Ishikawa (cell line): ENCODE data around the gene SLC17A9.

Source experiments
- CEBPB ChIP-seq: IDR thresholded peaks from 2 replicates; pipeline ENCODE4 v1.6.1; 2012
- CREB1 ChIP-seq: IDR thresholded peaks from 2 replicates; pipeline ENCODE4 v1.6.1; 2012; ENCODE audit warnings: low read depth
- EP300 ChIP-seq: IDR thresholded peaks from 2 replicates; pipeline ENCODE4 v1.6.1; 2012; ENCODE audit warnings: borderline replicate concordance
- FOXM1 ChIP-seq: IDR thresholded peaks from 2 replicates; pipeline ENCODE4 v1.6.1; 2012; ENCODE audit warnings: low read depth, borderline replicate concordance
- MAX ChIP-seq: IDR thresholded peaks from 2 replicates; pipeline ENCODE4 v1.6.1; 2012
- NFIC ChIP-seq: IDR thresholded peaks from 2 replicates; pipeline ENCODE4 v1.6.1; 2012
- RAD21 ChIP-seq: IDR thresholded peaks from 2 replicates; pipeline ENCODE4 v1.6.1; 2012; ENCODE audit warnings: low read depth
- TAF1 ChIP-seq: IDR thresholded peaks from 2 replicates; pipeline ENCODE4 v1.6.1; 2012; ENCODE audit warnings: low read depth, mild to moderate bottlenecking
- TCF12 ChIP-seq: IDR thresholded peaks from 2 replicates; pipeline ENCODE4 v1.6.1; 2012; ENCODE audit warnings: low read depth
- TEAD4 ChIP-seq: IDR thresholded peaks from 2 replicates; pipeline ENCODE4 v1.6.1; 2012
- YY1 ChIP-seq: IDR thresholded peaks from 2 replicates; pipeline ENCODE4 v1.6.1; 2012; ENCODE audit warnings: low read depth
- ZBTB7A ChIP-seq: IDR thresholded peaks from 2 replicates; pipeline ENCODE4 v1.6.1; 2012; ENCODE audit warnings: low read depth
- TF ChIP-seq, protein P1 (sequence below): IDR thresholded peaks from 2 replicates; pipeline ENCODE4 v1.6.1; 2012; ENCODE audit warnings: low read depth, mild to moderate bottlenecking

GRCh38 chr20:62994869-62995281, 42.4 kb downstream of the SLC17A9 start:
- TF ChIP-seq RAD21, result no peak
- TF ChIP-seq, protein P1, sequence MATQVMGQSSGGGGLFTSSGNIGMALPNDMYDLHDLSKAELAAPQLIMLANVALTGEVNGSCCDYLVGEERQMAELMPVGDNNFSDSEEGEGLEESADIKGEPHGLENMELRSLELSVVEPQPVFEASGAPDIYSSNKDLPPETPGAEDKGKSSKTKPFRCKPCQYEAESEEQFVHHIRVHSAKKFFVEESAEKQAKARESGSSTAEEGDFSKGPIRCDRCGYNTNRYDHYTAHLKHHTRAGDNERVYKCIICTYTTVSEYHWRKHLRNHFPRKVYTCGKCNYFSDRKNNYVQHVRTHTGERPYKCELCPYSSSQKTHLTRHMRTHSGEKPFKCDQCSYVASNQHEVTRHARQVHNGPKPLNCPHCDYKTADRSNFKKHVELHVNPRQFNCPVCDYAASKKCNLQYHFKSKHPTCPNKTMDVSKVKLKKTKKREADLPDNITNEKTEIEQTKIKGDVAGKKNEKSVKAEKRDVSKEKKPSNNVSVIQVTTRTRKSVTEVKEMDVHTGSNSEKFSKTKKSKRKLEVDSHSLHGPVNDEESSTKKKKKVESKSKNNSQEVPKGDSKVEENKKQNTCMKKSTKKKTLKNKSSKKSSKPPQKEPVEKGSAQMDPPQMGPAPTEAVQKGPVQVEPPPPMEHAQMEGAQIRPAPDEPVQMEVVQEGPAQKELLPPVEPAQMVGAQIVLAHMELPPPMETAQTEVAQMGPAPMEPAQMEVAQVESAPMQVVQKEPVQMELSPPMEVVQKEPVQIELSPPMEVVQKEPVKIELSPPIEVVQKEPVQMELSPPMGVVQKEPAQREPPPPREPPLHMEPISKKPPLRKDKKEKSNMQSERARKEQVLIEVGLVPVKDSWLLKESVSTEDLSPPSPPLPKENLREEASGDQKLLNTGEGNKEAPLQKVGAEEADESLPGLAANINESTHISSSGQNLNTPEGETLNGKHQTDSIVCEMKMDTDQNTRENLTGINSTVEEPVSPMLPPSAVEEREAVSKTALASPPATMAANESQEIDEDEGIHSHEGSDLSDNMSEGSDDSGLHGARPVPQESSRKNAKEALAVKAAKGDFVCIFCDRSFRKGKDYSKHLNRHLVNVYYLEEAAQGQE, result no peak
- TF ChIP-seq EP300, result no peak
- TF ChIP-seq CEBPB, result no peak
- TF ChIP-seq TCF12, result no peak
- TF ChIP-seq FOXM1, result no peak
- TF ChIP-seq TEAD4, result no peak
- TF ChIP-seq CREB1, result no peak
- no peak for TF ChIP-seq ZBTB7A
- TF ChIP-seq YY1, result no peak
- TF ChIP-seq TAF1, result no peak
- TF ChIP-seq MAX, result no peak
- no peak for TF ChIP-seq NFIC
